HG03025 (cell line): ENCODE data around the gene ARHGDIG.
"Not testable (repeated sequence)": the region's sequence is repeated elsewhere in the genome, so short reads cannot be mapped to it uniquely, and the experiment has no call there.

Experiments
- ATAC-seq: cut with Tn5 transposase; IDR thresholded peaks from one replicate; pipeline ENCODE4 v1.9.1; 2021; ENCODE audit warnings: mild to moderate bottlenecking, moderate library complexity; ENCODE audit not compliant: unreplicated experiment, low FRiP score

The ARHGDIG gene

DNA sequence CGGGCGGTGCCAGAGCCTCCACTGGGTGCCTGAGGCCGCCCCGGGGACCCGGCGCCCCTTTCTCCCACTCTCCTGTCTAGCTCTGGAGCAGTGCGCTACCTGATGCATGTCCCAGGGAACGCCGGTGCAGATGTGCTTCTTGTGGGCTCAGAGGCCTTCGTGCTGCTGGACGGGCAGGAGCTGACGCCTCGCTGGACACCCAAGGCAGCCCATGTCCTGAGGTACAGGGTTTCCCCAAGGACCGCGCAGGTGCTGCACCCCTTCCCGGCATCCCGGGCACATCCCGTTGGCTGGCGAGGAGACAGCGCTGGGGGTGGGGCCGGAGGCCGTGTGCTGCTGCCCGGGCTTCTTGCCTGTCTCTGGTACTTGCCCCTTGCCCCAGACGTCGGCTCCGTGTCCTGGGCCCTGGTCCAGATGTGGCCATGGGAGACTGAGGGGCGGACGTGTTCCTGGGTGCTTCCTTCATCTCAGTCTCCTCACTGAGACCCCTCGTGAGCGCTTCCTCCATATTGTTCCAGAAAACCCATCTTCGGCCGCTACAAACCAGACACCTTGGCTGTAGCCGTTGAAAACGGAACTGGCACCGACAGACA lies 17.1 kb upstream of the ARHGDIG start:
- no peak for ATAC-seq

DNA sequence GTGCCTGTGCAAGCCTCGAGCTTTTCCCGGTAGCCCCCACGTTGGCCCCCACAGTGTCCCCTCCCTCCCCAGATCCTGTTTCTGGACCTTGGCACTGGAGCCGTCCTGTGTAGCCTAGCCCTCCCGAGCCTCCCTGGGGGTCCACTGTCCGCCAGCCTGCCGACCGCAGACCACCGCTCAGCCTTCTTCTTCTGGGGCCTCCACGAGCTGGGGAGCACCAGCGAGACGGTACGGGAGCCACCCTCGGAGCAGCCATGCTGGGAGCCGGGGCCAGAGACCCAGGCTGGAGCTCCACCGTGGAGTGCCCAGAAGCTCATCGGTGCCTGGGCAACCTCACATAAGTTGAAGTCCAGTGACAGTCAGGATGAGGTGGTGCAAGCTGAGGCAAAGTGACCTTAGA lies 16.4 kb upstream of the ARHGDIG start:
- no peak for ATAC-seq

- ATAC-seq: no peak
Observed at GRCh38 chr16:264440-264951, 15.9 kb upstream of the ARHGDIG start.

GRCh38 chr16:265002-265529 lies 15.3 kb upstream of the ARHGDIG start:
- no peak for ATAC-seq

DNA sequence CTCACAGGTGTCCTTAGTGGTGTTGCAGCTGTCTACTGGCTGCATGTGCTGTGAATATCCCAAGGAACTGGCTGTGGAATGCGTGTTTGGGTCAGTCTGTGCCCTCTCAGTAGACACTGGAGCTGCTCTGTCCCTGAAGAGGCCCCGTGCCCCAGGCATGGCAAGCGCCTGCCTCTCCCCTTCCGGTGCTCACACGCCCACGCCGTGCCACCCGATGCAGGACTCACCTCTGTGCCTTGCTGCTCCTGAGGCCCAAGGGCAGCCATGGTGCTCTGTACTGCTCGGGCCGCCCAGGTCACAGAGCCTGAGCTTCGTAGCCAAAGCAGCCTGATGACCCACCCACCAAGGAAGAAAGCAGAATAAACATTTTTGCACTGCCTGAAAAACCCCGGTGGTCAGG lies 14.7 kb upstream of the ARHGDIG start:
- no peak for ATAC-seq

DNA sequence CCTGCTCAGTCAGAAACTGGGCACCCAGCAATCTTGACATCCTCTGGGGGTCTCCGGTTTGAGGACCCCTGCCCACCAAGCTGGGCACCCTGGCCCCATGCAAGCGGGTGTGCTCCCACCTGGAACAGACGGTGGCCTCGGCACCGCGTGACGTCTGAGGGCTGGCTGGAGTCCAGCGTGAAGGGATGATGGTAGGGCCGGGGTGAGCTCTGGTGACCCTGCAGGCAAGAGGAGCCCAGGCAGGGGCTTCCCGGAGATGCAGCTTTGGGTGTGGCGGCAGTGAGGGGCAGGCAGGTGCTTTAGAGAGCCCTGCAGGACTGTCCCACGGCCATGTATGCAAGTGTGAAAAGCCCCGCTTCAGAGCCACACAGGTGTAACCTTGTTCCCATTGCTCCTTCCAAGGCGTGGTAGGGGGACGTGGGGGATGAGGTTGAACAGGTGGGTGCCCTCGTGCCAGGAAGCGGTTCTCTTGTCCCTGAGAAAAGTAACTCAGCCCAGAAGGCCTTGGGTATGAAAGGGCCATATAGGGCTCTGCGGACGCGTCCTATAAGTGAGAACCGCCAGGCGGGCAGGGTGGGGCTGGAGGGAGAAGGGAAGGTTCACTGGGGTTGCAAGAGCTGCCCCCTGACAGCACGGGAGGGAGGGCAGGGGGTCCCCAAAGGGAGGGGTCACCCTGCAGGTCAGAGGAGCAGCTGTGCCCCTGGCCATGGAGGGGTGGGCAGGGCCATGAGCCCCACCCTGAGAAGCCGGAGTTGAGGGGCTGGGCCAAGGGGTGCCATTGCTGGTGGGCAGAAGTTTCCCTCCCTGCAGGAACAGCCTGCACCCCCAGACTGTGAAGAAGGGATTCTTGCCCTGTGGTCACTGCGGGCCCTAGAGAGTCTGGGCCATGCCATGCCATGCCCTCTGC lies 13.9 kb upstream of the ARHGDIG start:
- ATAC-seq: no peak

GRCh38 chr16:267562-267961 lies 12.8 kb upstream of the ARHGDIG start:
- ATAC-seq: not testable (repeated sequence)

DNA sequence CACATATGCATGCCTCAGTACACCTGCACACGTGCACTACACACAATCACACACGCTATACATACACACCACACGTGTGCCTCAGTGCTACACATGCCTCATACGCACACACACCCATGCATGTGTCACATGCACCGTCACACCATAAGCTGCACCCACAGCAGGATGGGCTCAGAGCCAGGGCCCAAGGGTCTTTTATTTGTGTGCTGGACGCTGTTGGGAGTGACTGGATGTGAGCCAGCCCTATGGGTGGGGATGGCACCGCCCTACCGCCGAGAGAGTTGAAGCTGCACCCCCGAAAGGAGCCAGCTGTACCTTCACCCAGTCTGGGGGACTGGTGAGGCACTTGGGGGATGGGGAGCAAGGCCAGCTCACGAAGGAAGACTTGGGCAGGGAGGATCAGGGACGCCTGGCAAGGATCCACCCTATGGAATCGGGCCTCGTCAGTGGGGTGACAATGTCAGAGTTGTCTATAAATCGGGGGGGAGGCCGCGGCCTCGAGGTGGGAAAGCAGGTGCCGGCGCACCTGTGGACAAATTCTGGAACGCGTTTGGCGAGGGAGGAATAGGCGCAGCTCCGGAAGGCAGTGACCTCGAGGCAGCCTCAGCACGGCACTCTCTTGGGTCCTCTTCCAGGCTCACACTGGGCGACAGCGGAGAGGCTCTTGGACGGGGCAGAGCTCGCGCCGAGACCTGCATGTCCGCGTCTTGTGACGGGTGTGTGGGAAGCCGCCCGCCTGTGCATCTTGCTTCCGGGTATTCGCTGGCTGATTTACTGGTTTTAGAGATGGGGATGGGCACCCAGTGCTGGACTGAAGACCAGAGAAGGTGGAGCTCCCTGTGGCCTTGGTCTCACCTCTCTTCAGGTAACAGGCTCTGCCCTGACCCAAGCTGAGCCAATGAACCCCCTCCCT lies 12.0 kb upstream of the ARHGDIG start:
- no peak for ATAC-seq

GRCh38 chr16:269061-269796 lies 11.2 kb upstream of the ARHGDIG start:
- ATAC-seq: no peak

GRCh38 chr16:270381-271255 lies 9.8 kb upstream of the ARHGDIG start:
- ATAC-seq: no peak

- no peak for ATAC-seq
Observed at GRCh38 chr16:272633-273546, 7.5 kb upstream of the ARHGDIG start.

DNA sequence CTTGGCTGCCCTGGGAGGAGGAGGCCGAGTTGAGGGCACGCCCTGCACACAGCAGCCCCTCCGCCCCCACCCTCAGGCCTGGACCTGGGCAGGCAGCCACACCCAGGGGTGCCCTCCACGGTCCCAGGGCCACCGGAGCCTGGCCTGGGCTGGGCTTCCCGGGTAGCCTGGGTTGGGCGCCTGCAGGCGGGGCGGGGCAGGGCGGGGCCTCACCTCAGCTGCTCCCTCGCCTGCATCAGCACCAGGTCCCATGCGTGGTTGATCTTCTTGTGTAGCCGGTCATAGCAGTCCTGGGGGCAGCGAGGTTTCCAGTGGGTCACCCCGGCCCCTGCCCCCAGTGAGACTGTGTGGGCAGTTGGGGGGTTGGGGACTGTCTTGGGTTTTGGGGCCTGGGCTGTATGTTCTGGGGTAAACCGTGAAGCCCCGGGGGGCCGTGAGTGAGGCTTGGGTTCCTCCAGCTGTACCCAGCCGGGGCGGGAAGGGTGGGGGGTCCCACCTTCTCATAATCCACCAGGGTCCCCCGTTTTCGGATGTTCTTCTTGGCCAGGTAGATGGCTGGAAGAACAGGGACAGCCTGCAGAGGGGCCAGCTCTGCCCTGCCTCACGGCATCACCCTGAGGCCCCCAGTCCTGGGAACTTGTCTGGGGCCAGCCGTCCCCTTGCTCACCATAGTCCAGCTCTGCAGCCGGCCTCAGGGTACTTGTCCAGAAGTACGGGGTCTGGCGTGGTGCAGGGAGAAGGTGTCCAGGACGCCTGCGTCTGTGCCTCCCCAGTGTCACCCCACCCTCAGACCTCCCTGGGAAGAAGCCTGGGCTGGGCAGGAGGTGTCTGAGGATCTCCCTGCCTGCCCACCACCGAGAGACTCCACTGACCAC lies 6.6 kb upstream of the ARHGDIG start:
- ATAC-seq: no peak

DNA sequence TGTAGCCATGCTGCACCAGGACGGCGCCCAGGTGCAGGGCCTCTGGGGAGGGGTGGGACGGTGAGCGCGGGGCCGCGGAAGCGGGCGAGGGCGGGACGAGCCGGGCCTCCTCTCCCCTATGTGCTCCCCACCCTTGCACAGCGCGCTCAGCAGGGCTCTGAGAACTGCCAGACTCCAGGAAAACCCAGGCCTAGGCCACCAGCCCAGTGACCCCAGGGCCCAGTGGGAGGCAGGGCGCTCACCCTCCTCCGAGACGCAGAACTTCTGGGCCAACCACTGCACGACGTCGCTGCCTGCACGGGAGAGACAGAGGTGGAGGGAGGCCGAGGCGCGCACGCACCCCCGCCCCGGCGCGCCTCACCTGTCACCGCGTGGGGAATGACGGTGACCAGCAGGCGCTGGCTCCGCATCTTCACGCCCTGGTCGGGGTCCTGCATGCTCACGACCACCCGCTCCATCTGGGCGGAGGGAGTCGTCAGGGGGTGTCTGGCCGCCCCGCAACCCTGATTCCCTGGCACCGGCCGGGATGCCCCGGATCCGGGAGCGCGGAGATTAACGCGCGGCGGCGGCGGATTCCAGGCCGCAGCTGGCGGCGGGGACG lies 5.2 kb upstream of the ARHGDIG start:
- ATAC-seq: no peak

DNA sequence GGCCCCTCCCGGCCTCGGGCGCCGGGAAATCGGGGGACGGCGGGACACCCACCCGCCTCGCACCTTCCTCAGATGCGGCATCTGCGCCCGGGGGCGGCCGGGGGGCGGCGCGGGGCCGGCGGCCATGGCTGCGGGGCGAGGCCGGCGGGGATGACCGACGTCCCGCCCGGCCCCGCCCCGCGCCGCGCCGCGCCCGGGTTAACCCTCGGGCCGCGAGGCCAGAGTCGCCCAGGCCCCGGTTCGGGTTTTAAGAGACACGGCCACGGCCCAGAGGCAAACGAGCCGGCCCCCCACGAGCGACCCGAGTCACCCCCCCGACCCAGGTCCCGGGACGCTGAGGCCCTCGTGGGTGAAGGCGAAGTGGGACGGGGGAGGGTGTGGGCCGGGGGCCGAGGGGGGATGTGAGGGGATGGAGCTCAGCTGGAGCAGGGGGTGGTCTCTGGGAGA lies 4.6 kb upstream of the ARHGDIG start, which contains the start of gene RGS11:
TSS of gene RGS11 (minus strand) at position 159 of the 447 bp plus-strand sequence. CDS start at position 126, 33 bp downstream.
- ATAC-seq: no peak

DNA sequence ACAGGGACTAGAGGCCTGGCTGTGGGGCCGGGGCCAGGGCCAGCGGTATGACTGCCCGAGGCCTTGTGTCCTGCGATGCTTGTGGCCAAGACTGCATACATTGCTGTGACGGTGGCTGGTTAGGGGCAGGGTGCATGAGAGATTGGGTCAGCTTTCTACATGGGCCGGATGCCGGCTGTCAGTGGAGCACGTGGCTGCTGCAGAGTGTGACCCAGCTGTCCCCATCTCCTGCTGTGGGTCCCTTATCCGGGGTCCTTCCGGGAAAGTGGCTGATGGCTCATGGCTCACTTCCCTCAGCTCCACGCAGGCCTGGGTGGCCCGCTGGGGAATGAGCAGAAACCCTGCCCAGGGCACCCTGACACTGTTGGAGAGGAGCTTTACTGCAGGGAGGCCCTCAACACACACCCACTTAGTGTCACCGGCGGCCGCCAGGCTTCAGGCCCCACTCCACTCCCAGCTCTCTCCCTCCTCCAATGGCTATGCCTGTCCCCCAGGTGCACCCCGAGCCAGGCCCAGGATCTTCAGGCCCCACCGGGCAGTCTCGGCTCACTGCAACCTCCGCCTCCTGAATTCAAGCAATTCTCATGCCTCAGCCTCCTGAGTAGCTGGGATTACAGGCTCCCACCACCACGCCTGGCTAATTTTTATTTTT lies 3.8 kb upstream of the ARHGDIG start:
- ATAC-seq: no peak

DNA sequence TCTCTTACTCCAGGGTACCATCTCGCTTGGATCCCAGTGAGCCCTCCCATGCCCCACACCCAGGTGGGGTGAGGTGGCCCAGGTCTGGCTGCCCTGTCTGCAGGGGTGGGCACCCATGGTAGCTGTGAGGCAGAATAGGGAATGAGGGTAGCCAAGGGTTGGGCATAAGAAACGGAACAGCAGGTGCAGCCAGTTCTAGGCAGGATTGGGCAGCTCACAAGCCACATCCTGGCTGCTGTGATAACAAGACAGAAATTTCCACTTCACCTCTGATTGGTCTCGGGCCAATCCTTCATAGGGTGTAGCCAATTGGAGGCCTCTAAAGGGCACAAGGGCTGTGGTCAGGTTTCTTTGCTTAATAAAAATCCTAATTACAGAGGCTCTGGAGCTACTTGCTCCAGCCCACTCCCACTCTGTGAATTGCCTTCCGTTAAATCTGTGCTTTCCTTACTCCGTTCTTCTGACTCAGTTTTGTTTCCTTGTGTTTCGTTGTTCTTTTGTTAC lies 1.5 kb upstream of the ARHGDIG start:
- no peak for ATAC-seq
